GM12864 (cell line): ENCODE results near the gene VCL.

Experiments used
- DNase-seq: peaks from one replicate; pipeline ENCODE4 v3.0.0-alpha.2; 2011; ENCODE audit warnings: low read depth
- H3K4me3 ChIP-seq: 2 replicates; pipeline ENCODE4 v1.5.1; 2011; ENCODE audit warnings: mild to moderate bottlenecking, low read depth, low read length, control low read depth
- TF ChIP-seq, protein P1 (sequence below): IDR thresholded peaks from 2 replicates; pipeline ENCODE4 v1.5.1; 2011; ENCODE audit warnings: low read depth, mild to moderate bottlenecking, moderate library complexity, low read length, control low read depth, inconsistent platforms; ENCODE audit errors: missing control alignments

The VCL gene

GRCh38 chr10:73967022-73967429 lies 30.9 kb upstream of the VCL start:
- TF ChIP-seq, protein P1, sequence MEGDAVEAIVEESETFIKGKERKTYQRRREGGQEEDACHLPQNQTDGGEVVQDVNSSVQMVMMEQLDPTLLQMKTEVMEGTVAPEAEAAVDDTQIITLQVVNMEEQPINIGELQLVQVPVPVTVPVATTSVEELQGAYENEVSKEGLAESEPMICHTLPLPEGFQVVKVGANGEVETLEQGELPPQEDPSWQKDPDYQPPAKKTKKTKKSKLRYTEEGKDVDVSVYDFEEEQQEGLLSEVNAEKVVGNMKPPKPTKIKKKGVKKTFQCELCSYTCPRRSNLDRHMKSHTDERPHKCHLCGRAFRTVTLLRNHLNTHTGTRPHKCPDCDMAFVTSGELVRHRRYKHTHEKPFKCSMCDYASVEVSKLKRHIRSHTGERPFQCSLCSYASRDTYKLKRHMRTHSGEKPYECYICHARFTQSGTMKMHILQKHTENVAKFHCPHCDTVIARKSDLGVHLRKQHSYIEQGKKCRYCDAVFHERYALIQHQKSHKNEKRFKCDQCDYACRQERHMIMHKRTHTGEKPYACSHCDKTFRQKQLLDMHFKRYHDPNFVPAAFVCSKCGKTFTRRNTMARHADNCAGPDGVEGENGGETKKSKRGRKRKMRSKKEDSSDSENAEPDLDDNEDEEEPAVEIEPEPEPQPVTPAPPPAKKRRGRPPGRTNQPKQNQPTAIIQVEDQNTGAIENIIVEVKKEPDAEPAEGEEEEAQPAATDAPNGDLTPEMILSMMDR = no peak
- H3K4me3 ChIP-seq = no peak overlapping the region
- DNase-seq = no peak

- TF ChIP-seq, protein P1 = no peak
- no peak overlapping the region for H3K4me3 ChIP-seq
- DNase-seq = no peak
Observed at GRCh38 chr10:73967544-73967943, 30.4 kb upstream of the VCL start.

DNA sequence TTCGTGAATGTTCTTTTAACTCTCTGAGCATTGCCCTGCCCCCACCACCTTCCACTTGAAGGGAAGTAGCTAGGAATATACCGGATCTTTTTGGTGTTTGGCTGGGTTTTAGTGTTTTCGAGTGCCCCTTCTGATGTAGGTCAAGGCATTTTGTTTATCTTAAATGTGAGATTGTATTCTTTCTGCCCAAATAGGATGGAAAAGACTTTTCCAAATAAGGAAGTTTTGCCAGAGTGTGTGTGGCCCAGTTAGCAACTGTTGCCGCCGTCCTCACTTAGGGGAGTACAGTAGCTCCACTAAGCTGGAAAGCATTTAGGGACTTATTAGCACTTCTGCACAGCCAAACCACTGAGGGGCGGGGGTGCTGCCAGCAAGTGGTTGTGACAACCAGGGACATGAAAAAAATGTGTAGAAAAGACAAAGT lies 29.8 kb upstream of the VCL start:
- TF ChIP-seq, protein P1 = no peak
- no peak for DNase-seq
- H3K4me3 ChIP-seq = no peak overlapping the region

DNA sequence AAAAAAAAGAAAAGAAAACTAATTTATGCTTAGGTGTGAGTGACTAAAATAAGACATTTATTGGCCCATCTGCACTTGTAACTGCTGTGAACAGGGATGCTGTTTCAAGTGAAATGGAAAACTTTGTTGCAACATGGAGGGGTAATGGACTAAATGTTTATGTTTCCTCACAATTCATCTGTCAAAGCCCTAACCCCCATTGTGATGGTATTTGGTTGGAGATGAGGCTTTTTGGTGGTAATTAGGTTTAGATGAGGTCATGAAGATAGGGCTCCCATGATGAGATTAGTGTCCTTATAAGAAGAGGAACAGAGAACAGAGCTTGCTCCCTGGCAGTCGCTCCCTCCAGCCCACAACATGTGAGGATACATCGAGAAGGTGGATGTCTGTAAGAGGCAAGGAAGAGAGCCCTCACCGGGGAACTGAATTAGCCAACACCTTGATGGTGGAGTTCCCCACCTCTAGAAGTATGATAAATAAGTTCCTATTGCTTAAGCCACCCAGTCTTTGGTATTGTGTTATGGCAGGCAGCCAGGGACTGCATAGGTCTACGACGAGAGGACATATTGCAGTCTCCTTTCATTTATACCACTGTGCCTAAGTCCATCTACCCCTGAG lies 28.6 kb upstream of the VCL start:
- TF ChIP-seq, protein P1 = no peak
- H3K4me3 ChIP-seq = no peak overlapping the region
- DNase-seq = no peak

GRCh38 chr10:73970845-73971244 lies 27.1 kb upstream of the VCL start:
- TF ChIP-seq, protein P1 = no peak
- no peak for DNase-seq
- no peak overlapping the region for H3K4me3 ChIP-seq

GRCh38 chr10:73971636-73972354 lies 26.1 kb upstream of the VCL start:
- TF ChIP-seq, protein P1 = no peak
- H3K4me3 ChIP-seq = no peak overlapping the region
- DNase-seq = no peak

- TF ChIP-seq, protein P1 = no peak
- no peak overlapping the region for H3K4me3 ChIP-seq
- DNase-seq = no peak
Observed at GRCh38 chr10:73973427-73973826, 24.5 kb upstream of the VCL start.
